GM23338 (cell line): ENCODE measurements around the gene PTRH1. TPM values are rescaled to one million over a fixed set of nuclear protein-coding genes. Genes with fewer than 3 reads are reported as not detected.

ENCODE experiments used
- ATAC-seq: fragments of 200-7000 bp; cut with Tn5 transposase; 3 replicates; pipeline ENCODE4 v1.9.1; 2020
- DNase-seq: peaks from one replicate; pipeline ENCODE4 v3.0.0-alpha.2; 2015; ENCODE audit warnings: low spot score
- H2AFZ ChIP-seq: fragments of 200-600 bp; sonication (generic); 2 replicates; pipeline ENCODE4 v1.8.0; 2016; ENCODE audit warnings: antibody characterized with exemption, mild to moderate bottlenecking, moderate library complexity
- H3F3A ChIP-seq: fragments of 200-600 bp; sonication (generic); replicated peaks from 2 replicates; pipeline ENCODE4 v1.8.0; 2017; ENCODE audit warnings: antibody characterized with exemption, mixed run types, low read depth
- H3K27ac ChIP-seq: fragments of 200-600 bp; sonication (generic); 2 replicates; pipeline ENCODE4 v1.6.1; 2016; ENCODE audit warnings: low read depth
- H3K27me3 ChIP-seq: fragments of 200-600 bp; sonication (generic); 2 replicates; pipeline ENCODE4 v1.8.0; 2016; ENCODE audit warnings: mild to moderate bottlenecking, mixed run types, moderate library complexity; ENCODE audit not compliant: insufficient read depth
- H3K36me3 ChIP-seq: fragments of 200-600 bp; sonication (generic); 2 replicates; pipeline ENCODE4 v1.8.0; 2016; ENCODE audit warnings: mild to moderate bottlenecking; ENCODE audit not compliant: insufficient read depth
- H3K4me1 ChIP-seq: fragments of 200-600 bp; sonication (generic); 2 replicates; pipeline ENCODE4 v1.8.0; 2016; ENCODE audit warnings: mild to moderate bottlenecking, moderate library complexity; ENCODE audit not compliant: insufficient read depth
- H3K4me2 ChIP-seq: fragments of 200-600 bp; sonication (generic); 2 replicates; pipeline ENCODE4 v1.7.1; 2017; ENCODE audit warnings: mixed run types
- H3K4me3 ChIP-seq: fragments of 200-600 bp; sonication (generic); 2 replicates; pipeline ENCODE4 v1.6.1; 2016; ENCODE audit warnings: mixed run types
- H3K79me2 ChIP-seq: fragments of 200-600 bp; sonication (generic); replicated peaks from 2 replicates; pipeline ENCODE4 v1.8.0; 2017; ENCODE audit warnings: mild to moderate bottlenecking; ENCODE audit not compliant: insufficient read depth
- H3K9me2 ChIP-seq: fragments of 200-600 bp; sonication (generic); 2 replicates; pipeline ENCODE4 v1.8.0; 2017; ENCODE audit not compliant: insufficient read depth
- H4K20me1 ChIP-seq: fragments of 200-600 bp; sonication (generic); replicated peaks from 2 replicates; pipeline ENCODE4 v1.8.0; 2017; ENCODE audit warnings: mild to moderate bottlenecking; ENCODE audit not compliant: insufficient read depth
- H3K27ac Mint-ChIP-seq: 2 replicates; pipeline ENCODE4 v1.8.0; 2020; ENCODE audit warnings: inconsistent platforms, mild to moderate bottlenecking, moderate library complexity, mixed read lengths
- H3K27me3 Mint-ChIP-seq: 3 replicates; pipeline ENCODE4 v1.8.0; 2022; ENCODE audit warnings: low read depth, mild to moderate bottlenecking, moderate library complexity, mixed read lengths, inconsistent platforms; ENCODE audit not compliant: insufficient read depth, poor library complexity
- H3K36me3 Mint-ChIP-seq: 3 replicates; pipeline ENCODE4 v1.8.0; 2021; ENCODE audit warnings: low read depth, mild to moderate bottlenecking, inconsistent platforms, moderate library complexity, mixed read lengths
- H3K4me1 Mint-ChIP-seq: 3 replicates; pipeline ENCODE4 v1.8.0; 2020; ENCODE audit warnings: mild to moderate bottlenecking, inconsistent platforms, mixed read lengths
- H3K4me3 Mint-ChIP-seq: 3 replicates; pipeline ENCODE4 v1.8.0; 2021; ENCODE audit warnings: moderate library complexity, mild to moderate bottlenecking, inconsistent platforms, mixed read lengths
- H3K9me3 Mint-ChIP-seq: 3 replicates; pipeline ENCODE4 v1.8.0; 2020; ENCODE audit warnings: moderate library complexity, mild to moderate bottlenecking, inconsistent platforms, mixed read lengths
- CREB1 ChIP-seq: fragments of 250-450 bp; sonication (Bioruptor Pico); IDR thresholded peaks from 2 replicates; pipeline ENCODE4 v1.5.0; 2020; ENCODE audit warnings: low read depth, mild to moderate bottlenecking, moderate library complexity
- CTCF ChIP-seq, 2 experiments: fragments of 200-600 bp in 1 of 2; sonication (generic) in 1 of 2; conservative IDR thresholded peaks; 2 replicates each; pipeline versions ENCODE4 v1.5.1 to v1.6.1; 2016 to 2017; ENCODE audit warnings: antibody characterized with exemption in 2 of 2, low read depth in 2 of 2, mild to moderate bottlenecking in 2 of 2, moderate library complexity in 1 of 2
- EZH2 ChIP-seq: fragments of 200-600 bp; sonication (generic); IDR thresholded peaks from one replicate; pipeline ENCODE4 v1.8.0; 2017; ENCODE audit warnings: antibody characterized with exemption, mild to moderate bottlenecking, low read depth; ENCODE audit not compliant: unreplicated experiment
- EZH2phosphoT487 ChIP-seq: fragments of 200-600 bp; sonication (generic); IDR thresholded peaks from one replicate; pipeline ENCODE4 v1.8.1; 2018; ENCODE audit warnings: antibody characterized with exemption; ENCODE audit not compliant: unreplicated experiment
- STAT1 ChIP-seq: IDR thresholded peaks from one replicate; pipeline ENCODE4 v1.6.1; 2016; ENCODE audit warnings: antibody characterized with exemption; ENCODE audit not compliant: unreplicated experiment
- ZNF114 ChIP-seq: fragments of 250-450 bp; sonication (Bioruptor Pico); IDR thresholded peaks from 2 replicates; pipeline ENCODE4 v1.5.0; 2020; ENCODE audit warnings: mild to moderate bottlenecking, moderate library complexity
- ZNF331 ChIP-seq: fragments of 250-450 bp; sonication (Bioruptor Pico); IDR thresholded peaks from 2 replicates; pipeline ENCODE4 v1.5.0; 2020; ENCODE audit warnings: low read depth, mild to moderate bottlenecking, moderate library complexity
- ZNF462 ChIP-seq: fragments of 250-450 bp; sonication (Bioruptor Pico); IDR thresholded peaks from 2 replicates; pipeline ENCODE4 v1.5.0; 2020; ENCODE audit warnings: mild to moderate bottlenecking, moderate library complexity
- polyA plus RNA-seq: library from polyadenylated mRNA; unstranded; fragments of >200 nt; fragmentation: Nextera tagmentation; extraction: Ambion mirVana; gene quantifications from 2 replicates; pipeline ENCODE4 v1.2.1, GENCODE V29; 2016
- total RNA-seq: library from RNA; depleted of rRNA; stranded (reverse); fragments of >200 nt; shearing (Covaris generic); gene quantifications from 2 replicates; pipeline ENCODE4 v1.2.3, GENCODE V29; 2014

Gene PTRH1
- total and polyA plus RNA-seq, 2 experiments from 2014 or later, result 15.1 to 18.6 TPM

DNA sequence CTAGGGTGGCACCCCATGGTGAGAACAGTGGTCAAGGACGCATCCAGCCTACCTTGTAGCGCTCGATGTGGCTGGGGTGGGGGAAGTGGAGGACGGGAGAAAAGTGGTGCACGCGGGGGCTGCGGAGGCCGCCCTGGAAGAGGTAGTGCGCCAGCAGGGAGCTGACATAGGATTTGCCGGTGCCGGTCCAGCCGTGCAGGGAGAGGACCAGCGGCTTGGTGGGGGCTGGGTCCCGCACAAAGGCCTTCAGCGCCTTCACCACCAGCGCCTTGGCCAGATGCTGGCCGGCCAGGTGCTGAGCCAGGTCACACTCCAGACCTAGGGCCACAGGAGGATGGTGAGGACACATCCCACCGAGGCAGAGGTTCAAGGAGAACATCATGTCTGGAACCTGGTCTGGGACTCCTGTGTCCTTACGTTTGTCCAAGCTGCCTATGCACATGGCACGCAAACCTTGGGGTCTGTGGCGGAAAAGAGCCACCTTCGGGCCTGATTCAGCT, 18.8 kb upstream of the PTRH1 start:
- H3K4me3 Mint-ChIP-seq, result peak overlapping the region; percentile 81; the same call in 2 of the 3 replicates
- H3K4me1 ChIP-seq, result peaks cover 9% of the 10 kb centered on the region; the same call in 1 of the 2 replicates

DNA sequence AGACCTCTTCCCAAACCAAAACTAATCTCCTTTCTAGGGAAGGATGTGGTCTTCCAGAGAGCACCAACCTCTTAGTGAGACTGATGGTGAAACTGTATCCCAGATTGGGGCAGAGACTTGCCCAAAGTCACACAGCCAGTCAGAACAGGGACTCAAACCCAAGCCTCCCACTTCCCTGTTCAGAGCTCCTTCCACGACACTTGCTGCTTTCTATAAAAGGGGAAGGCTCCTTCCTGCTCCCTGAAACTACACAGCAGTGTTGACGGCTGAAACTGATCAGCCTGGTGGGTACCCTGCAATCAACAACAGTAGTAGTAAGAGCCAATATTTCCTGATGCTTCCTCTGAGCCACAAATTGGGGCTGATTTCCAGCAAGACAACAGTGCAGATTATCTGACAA, 18.2 kb upstream of the PTRH1 start:
- Histone ChIP-seq H3K27ac (no peak overlapping the region), H3K9me2 (no peaks in the 10 kb centered on the region), H4K20me1 (no peaks in the 10 kb centered on the region), H3F3A (no peaks in the 10 kb centered on the region), H3K4me1 (peaks cover 9% of the 10 kb centered on the region; the same call in 1 of the 2 replicates), H3K36me3 (no peaks in the 10 kb centered on the region), H3K4me3 (no peak overlapping the region), H3K27me3 (no peaks in the 10 kb centered on the region), H2AFZ (no peak overlapping the region), H3K4me2 (0 out of 2 replicates have a peak overlapping the region, but pooled peaks have one; percentile 91), H3K79me2 (no peaks in the 10 kb centered on the region)
- Mint-ChIP-seq H3K4me3 (no peak overlapping the region), H3K9me3 (no peaks in the 10 kb centered on the region; the same call in 2 of the 3 replicates), H3K4me1 (peaks cover 11% of the 10 kb centered on the region), H3K36me3 (no peaks in the 10 kb centered on the region), H3K27me3 (peaks cover 15% of the 10 kb centered on the region), H3K27ac (no peak overlapping the region)
- DNase-seq (no peak), ATAC-seq (no peak)
- TF ChIP-seq ZNF331 (CRISPR knock-in tag) (no peak), EZH2 (no peak), ZNF114 (CRISPR knock-in tag) (no peak), ZNF462 (no peak)

More for the DNA sequence above, 18.8 kb upstream of the PTRH1 start:
- Mint-ChIP-seq H3K27ac (no peak overlapping the region), H3K9me3 (no peaks in the 10 kb centered on the region; the same call in 2 of the 3 replicates), H3K4me1 (peaks cover 11% of the 10 kb centered on the region), H3K27me3 (peaks cover 15% of the 10 kb centered on the region), H3K36me3 (no peaks in the 10 kb centered on the region)
- H3K4me3 ChIP-seq, result peak overlapping the region; percentile 91
- no peaks in the 10 kb centered on the region for H3K9me2 ChIP-seq
- H3K4me2 ChIP-seq, result peak overlapping the region; percentile 91
- H3K79me2 ChIP-seq, result no peaks in the 10 kb centered on the region
- H3F3A ChIP-seq, result no peaks in the 10 kb centered on the region
- DNase-seq (no peak), ATAC-seq (peak; percentile 29)
- H3K36me3 ChIP-seq, result no peaks in the 10 kb centered on the region
- no peak overlapping the region for H3K27ac ChIP-seq
- no peaks in the 10 kb centered on the region for H4K20me1 ChIP-seq
- peak overlapping the region; percentile 95; the same call in 1 of the 2 replicates for H2AFZ ChIP-seq
- TF ChIP-seq CTCF (conservative IDR thresholded peaks at IDR 0.05; ENCODE audit: low read depth in 2 of 2) (peak in 1 of 2 experiments; percentile 98; a peak in 1 of 4 replicates), STAT1 (no peak), CREB1 (CRISPR knock-in tag) (0 out of 2 replicates have a peak, but pooled peaks have one; percentile 10), EZH2phosphoT487 (no peak)
- no peaks in the 10 kb centered on the region for H3K27me3 ChIP-seq
